ENCODE measurements around the gene ARVCF.

The ARVCF gene

GRCh38 chr22:19994851-19995610 is 21.6 kb downstream of the ARVCF start:
- H3K4me2 ChIP-seq (ENCODE audit: low read length): no peak overlapping the region
- no peak overlapping the region for H3K4me3 ChIP-seq (ENCODE audit: low read length)
- H4K20me1 ChIP-seq (ENCODE audit: control insufficient read depth, insufficient read depth, low read depth, low read length): no peaks in the 10 kb centered on the region
- TF ChIP-seq EZH2phosphoT487 (IDR thresholded peaks at IDR 0.05; ENCODE audit: borderline replicate concordance, low read length) (no peak), CTCF (IDR thresholded peaks at IDR 0.05; ENCODE audit: low read depth, low read length, poor library complexity, severe bottlenecking) (no peak)
- H3K9me2 ChIP-seq (replicated peaks; ENCODE audit: control insufficient read depth, low read length): no peaks in the 10 kb centered on the region
- no peaks in the 10 kb centered on the region for H3K79me2 ChIP-seq (ENCODE audit: control insufficient read depth, low read length)
- H3K9me3 ChIP-seq (ENCODE audit: control insufficient read depth, insufficient read depth, low read length): no peaks in the 10 kb centered on the region
- H3F3A ChIP-seq (ENCODE audit: control insufficient read depth, insufficient read depth): no peaks in the 10 kb centered on the region
- no peaks in the 10 kb centered on the region for H3K4me1 ChIP-seq (ENCODE audit: control insufficient read depth, low read length)
- H3K27me3 ChIP-seq (ENCODE audit: control insufficient read depth, low read length): no peaks in the 10 kb centered on the region; the same call in 1 of the 2 replicates
- no peaks in the 10 kb centered on the region for H3K36me3 ChIP-seq (ENCODE audit: control insufficient read depth, low read length)
- no peak overlapping the region for H3K27ac ChIP-seq (ENCODE audit: low read depth, low read length)

GRCh38 chr22:19993926-19994325 is 22.7 kb downstream of the ARVCF start:
- Histone ChIP-seq H3K4me3 (ENCODE audit: low read length) (no peak overlapping the region), H3K27me3 (ENCODE audit: control insufficient read depth, low read length) (no peaks in the 10 kb centered on the region; the same call in 1 of the 2 replicates), H4K20me1 (ENCODE audit: control insufficient read depth, insufficient read depth, low read depth, low read length) (no peaks in the 10 kb centered on the region), H3F3A (ENCODE audit: control insufficient read depth, insufficient read depth) (no peaks in the 10 kb centered on the region), H3K9me3 (ENCODE audit: control insufficient read depth, insufficient read depth, low read length) (no peaks in the 10 kb centered on the region), H3K27ac (ENCODE audit: low read depth, low read length) (no peak overlapping the region), H3K79me2 (ENCODE audit: control insufficient read depth, low read length) (no peaks in the 10 kb centered on the region), H3K36me3 (ENCODE audit: control insufficient read depth, low read length) (no peaks in the 10 kb centered on the region), H3K4me2 (ENCODE audit: low read length) (no peak overlapping the region), H3K4me1 (ENCODE audit: control insufficient read depth, low read length) (no peaks in the 10 kb centered on the region), H3K9me2 (replicated peaks; ENCODE audit: control insufficient read depth, low read length) (no peaks in the 10 kb centered on the region)
- TF ChIP-seq EZH2phosphoT487 (IDR thresholded peaks at IDR 0.05; ENCODE audit: borderline replicate concordance, low read length) (no peak), CTCF (IDR thresholded peaks at IDR 0.05; ENCODE audit: low read depth, low read length, poor library complexity, severe bottlenecking) (no peak)

GRCh38 chr22:19992921-19993355 is 23.7 kb downstream of the ARVCF start:
- Histone ChIP-seq H4K20me1 (ENCODE audit: control insufficient read depth, insufficient read depth, low read depth, low read length) (no peaks in the 10 kb centered on the region), H3K9me3 (ENCODE audit: control insufficient read depth, insufficient read depth, low read length) (no peaks in the 10 kb centered on the region), H3F3A (ENCODE audit: control insufficient read depth, insufficient read depth) (no peaks in the 10 kb centered on the region), H3K36me3 (ENCODE audit: control insufficient read depth, low read length) (no peaks in the 10 kb centered on the region), H3K4me2 (ENCODE audit: low read length) (no peak overlapping the region), H3K27ac (ENCODE audit: low read depth, low read length) (no peak overlapping the region), H3K9me2 (replicated peaks; ENCODE audit: control insufficient read depth, low read length) (no peaks in the 10 kb centered on the region), H3K4me3 (ENCODE audit: low read length) (no peak overlapping the region), H3K27me3 (ENCODE audit: control insufficient read depth, low read length) (no peaks in the 10 kb centered on the region; the same call in 1 of the 2 replicates), H3K79me2 (ENCODE audit: control insufficient read depth, low read length) (no peaks in the 10 kb centered on the region), H3K4me1 (ENCODE audit: control insufficient read depth, low read length) (no peaks in the 10 kb centered on the region)
- TF ChIP-seq EZH2phosphoT487 (IDR thresholded peaks at IDR 0.05; ENCODE audit: borderline replicate concordance, low read length) (no peak), CTCF (IDR thresholded peaks at IDR 0.05; ENCODE audit: low read depth, low read length, poor library complexity, severe bottlenecking) (no peak)
